Tibial artery (tissue), 4 donors: Measurements from ENCODE around the gene GDF11.
"Not testable (repeated sequence)": the region's sequence is repeated elsewhere in the genome, so short reads cannot be mapped to it uniquely, and the experiment has no call there.

Experiments
- DNase-seq, 2 donors: peaks; one replicate each; pipeline ENCODE4 v3.0.0-alpha.2; 2019
- H3K27ac ChIP-seq, 2 donors: fragments of 200-600 bp; sonication (generic) in 1 of 2; 1 replicate in 1 of 2; 2 replicates in 1 of 2; pipeline ENCODE4 v1.5.1; 2018 to 2019; ENCODE audit warnings: mild to moderate bottlenecking in 1 of 2
- H3K27me3 ChIP-seq, 2 donors: fragments of 200-600 bp; sonication (generic) in 1 of 2; one replicate each; pipeline versions ENCODE4 v1.5.1 to v1.6.0; 2016 to 2019
- H3K36me3 ChIP-seq, 3 donors: fragments of 200-600 bp; sonication (generic) in 2 of 3; one replicate each; pipeline ENCODE4 v1.5.1; 2016 to 2019; ENCODE audit warnings: mild to moderate bottlenecking in 2 of 3
- H3K4me1 ChIP-seq, 4 donors: fragments of 200-600 bp; sonication (generic) in 2 of 4; 1 replicate in 3 of 4; 2 replicates in 1 of 4; pipeline ENCODE4 v1.5.1; 2016 to 2019
- H3K4me3 ChIP-seq, 2 donors: fragments of 200-600 bp; sonication (generic) in 1 of 2; 1 replicate in 1 of 2; 2 replicates in 1 of 2; pipeline ENCODE4 v1.5.1; 2018 to 2019; ENCODE audit warnings: mild to moderate bottlenecking in 2 of 2
- H3K9me3 ChIP-seq, 3 donors: fragments of 200-600 bp; sonication (generic) in 1 of 3; one replicate each; pipeline ENCODE4 v1.5.1; 2016 to 2019
- CTCF ChIP-seq, 2 experiments: fragments of 200-600 bp in 1 of 2; fragments of 450-650 bp in 1 of 2; IDR thresholded peaks; one replicate each; pipeline ENCODE4 v1.5.1; 2017 to 2019; ENCODE audit warnings: antibody characterized with exemption in 2 of 2, mild to moderate bottlenecking in 1 of 2, moderate library complexity in 1 of 2
- intact Hi-C: fragments of 100-400 bp; cut with DNase I; formaldehyde crosslinking; loops from one replicate; pipeline ENCODE4 v1.15.0; 2023; ENCODE audit warnings: low total_unique reads

GDF11 gene

GRCh38 chr12:55746913-55747231 lies 4.0 kb downstream of the GDF11 start:
- no peaks in the 10 kb centered on the region for H3K9me3 ChIP-seq
- peaks cover 6 to 15% (median 9%) of the 10 kb centered on the region in 3 donors for H3K36me3 ChIP-seq
- TF ChIP-seq CTCF (IDR thresholded peaks at IDR 0.05) = no peak
- no peak overlapping the region for H3K4me3 ChIP-seq
- intact Hi-C loops = loop anchor here (5.0 kb wide), 1 partner anchor 60 kb away; no protein-coding TSS in a partner anchor
- no peaks in the 10 kb centered on the region for H3K27me3 ChIP-seq
- no peak overlapping the region for H3K27ac ChIP-seq
- peaks cover 0 to 34% (median 26%) of the 10 kb centered on the region in 4 donors for H3K4me1 ChIP-seq
- DNase-seq = no peak

- no peak for DNase-seq
- peaks cover 19 to 31% (median 25%) of the 10 kb centered on the region in 3 donors for H3K36me3 ChIP-seq
- H3K27me3 ChIP-seq = no peaks in the 10 kb centered on the region
- no peaks in the 10 kb centered on the region for H3K9me3 ChIP-seq
- TF ChIP-seq CTCF (IDR thresholded peaks at IDR 0.05) = no peak
- H3K4me1 ChIP-seq = peaks cover 0 to 30% (median 23%) of the 10 kb centered on the region in 4 donors
- intact Hi-C loops = loop anchor here (5.0 kb wide), 1 partner anchor 59 kb away; no protein-coding TSS in a partner anchor
- H3K4me3 ChIP-seq = no peak overlapping the region
- no peak overlapping the region for H3K27ac ChIP-seq
These were observed 5.5 kb downstream of the GDF11 start for GRCh38 chr12:55748230-55748993.

- H3K27ac ChIP-seq = no peak overlapping the region
- peaks cover 70 to 93% (median 75%) of the 10 kb centered on the region in 3 donors for H3K36me3 ChIP-seq
- no peak overlapping the region for H3K4me3 ChIP-seq
- no peaks in the 10 kb centered on the region for H3K27me3 ChIP-seq
- TF ChIP-seq CTCF (IDR thresholded peaks at IDR 0.05) = no peak
- H3K9me3 ChIP-seq = no peaks in the 10 kb centered on the region
- intact Hi-C loops = no loop called here
- DNase-seq = no peak
- no peaks in the 10 kb centered on the region for H3K4me1 ChIP-seq
These were observed 12.3 kb downstream of the GDF11 start for GRCh38 chr12:55755246-55755645.

- H3K27me3 ChIP-seq = no peaks in the 10 kb centered on the region
- H3K4me3 ChIP-seq = no peak overlapping the region
- TF ChIP-seq CTCF (IDR thresholded peaks at IDR 0.05) = no peak
- DNase-seq = no peak
- H3K27ac ChIP-seq = no peak overlapping the region
- H3K4me1 ChIP-seq = no peaks in the 10 kb centered on the region
- intact Hi-C loops = no loop called here
- H3K36me3 ChIP-seq = peaks cover 60 to 94% (median 69%) of the 10 kb centered on the region in 3 donors
- no peaks in the 10 kb centered on the region for H3K9me3 ChIP-seq
These were observed 14.8 kb downstream of the GDF11 start for GRCh38 chr12:55757701-55758100.

- H3K4me3 ChIP-seq, H3K27me3 ChIP-seq, intact Hi-C loops, H3K4me1 ChIP-seq, H3K9me3 ChIP-seq, H3K27ac ChIP-seq, DNase-seq: not testable (repeated sequence)
- H3K36me3 ChIP-seq = peaks cover 51 to 91% (median 64%) of the 10 kb centered on the region in 3 donors
These were observed 15.7 kb downstream of the GDF11 start for GRCh38 chr12:55758575-55758974.

GRCh38 chr12:55760663-55761062 lies 17.7 kb downstream of the GDF11 start:
- H3K4me1 ChIP-seq = no peaks in the 10 kb centered on the region
- H3K9me3 ChIP-seq = no peaks in the 10 kb centered on the region
- intact Hi-C loops = no loop called here
- H3K4me3 ChIP-seq = no peak overlapping the region
- no peak overlapping the region for H3K27ac ChIP-seq
- no peaks in the 10 kb centered on the region for H3K27me3 ChIP-seq
- peaks cover 42 to 80% (median 56%) of the 10 kb centered on the region in 3 donors for H3K36me3 ChIP-seq
- no peak for DNase-seq
- no peak for TF ChIP-seq CTCF (IDR thresholded peaks at IDR 0.05)
